Measurements from ENCODE around the gene MYH6.

Gene MYH6

GRCh38 chr14:23376482-23377197 is 31.4 kb downstream of the MYH6 start, which contains the start of gene CMTM5:
Gene CMTM5 (plus strand): TSS chr14:23377046. CDS start chr14:23377252, 206 bp downstream.
- Histone ChIP-seq H3K27ac (no peak within 1 kb of the TSS), H3K36me3 (ENCODE audit: insufficient read depth, low read length) (no peaks in the 10 kb centered on the region), H3K9me3 (ENCODE audit: low read depth, low read length) (no peaks in the 10 kb centered on the region), H3K4me3 (no peak within 1 kb of the TSS), H3K9ac (ENCODE audit: insufficient read length) (no peak within 1 kb of the TSS)
- no peak for DNase-seq (ENCODE audit: low read depth, low spot score)
- TF ChIP-seq EZH2 (IDR thresholded peaks at IDR 0.05) (no peak), FOXP2 (optimal IDR thresholded peaks at IDR 0.05; ENCODE audit: control extremely low read depth, extremely low read length, insufficient read depth) (no peak), POLR2AphosphoS5 (IDR thresholded peaks at IDR 0.05; ENCODE audit: borderline replicate concordance, low read depth, low read length) (no peak)

- Histone ChIP-seq H3K4me3 (no peak overlapping the region), H3K9ac (ENCODE audit: insufficient read length) (no peak overlapping the region), H3K36me3 (ENCODE audit: insufficient read depth, low read length) (no peaks in the 10 kb centered on the region), H3K9me3 (ENCODE audit: low read depth, low read length) (no peaks in the 10 kb centered on the region), H3K27ac (no peak overlapping the region)
- TF ChIP-seq POLR2AphosphoS5 (IDR thresholded peaks at IDR 0.05; ENCODE audit: borderline replicate concordance, low read depth, low read length) (no peak), EZH2 (IDR thresholded peaks at IDR 0.05) (no peak), FOXP2 (optimal IDR thresholded peaks at IDR 0.05; ENCODE audit: control extremely low read depth, extremely low read length, insufficient read depth) (no peak)
- no peak for DNase-seq (ENCODE audit: low read depth, low spot score)
Measured at GRCh38 chr14:23375527-23376251, 32.4 kb downstream of the MYH6 start.

GRCh38 chr14:23373041-23373440 is 35.0 kb downstream of the MYH6 start:
- Histone ChIP-seq H3K27ac (no peak overlapping the region), H3K36me3 (ENCODE audit: insufficient read depth, low read length) (no peaks in the 10 kb centered on the region), H3K4me3 (no peak overlapping the region), H3K9me3 (ENCODE audit: low read depth, low read length) (no peaks in the 10 kb centered on the region), H3K9ac (ENCODE audit: insufficient read length) (no peak overlapping the region)
- no peak for DNase-seq (ENCODE audit: low read depth, low spot score)
- no peak for TF ChIP-seq FOXP2 (optimal IDR thresholded peaks at IDR 0.05; ENCODE audit: control extremely low read depth, extremely low read length, insufficient read depth)
- TF ChIP-seq POLR2AphosphoS5 (IDR thresholded peaks at IDR 0.05; ENCODE audit: borderline replicate concordance, low read depth, low read length): no peak
- TF ChIP-seq EZH2 (IDR thresholded peaks at IDR 0.05): no peak

- H3K27ac ChIP-seq: no peak within 1 kb of the TSS
- TF ChIP-seq FOXP2 (optimal IDR thresholded peaks at IDR 0.05; ENCODE audit: control extremely low read depth, extremely low read length, insufficient read depth) (no peak), POLR2AphosphoS5 (IDR thresholded peaks at IDR 0.05; ENCODE audit: borderline replicate concordance, low read depth, low read length) (no peak), EZH2 (IDR thresholded peaks at IDR 0.05) (no peak)
- no peak within 1 kb of the TSS for H3K9ac ChIP-seq (ENCODE audit: insufficient read length)
- no peak for DNase-seq (ENCODE audit: low read depth, low spot score)
- no peaks in the 10 kb centered on the region for H3K36me3 ChIP-seq (ENCODE audit: insufficient read depth, low read length)
- H3K9me3 ChIP-seq (ENCODE audit: low read depth, low read length): no peaks in the 10 kb centered on the region
- no peak within 1 kb of the TSS for H3K4me3 ChIP-seq
Measured at GRCh38 chr14:23372509-23372908, 35.6 kb downstream of the MYH6 start, which contains the start of gene IL25. Gene IL25 (plus strand): TSS chr14:23372809.

GRCh38 chr14:23371865-23372264 is 36.2 kb downstream of the MYH6 start:
- Histone ChIP-seq H3K27ac (no peak overlapping the region), H3K36me3 (ENCODE audit: insufficient read depth, low read length) (no peaks in the 10 kb centered on the region), H3K4me3 (no peak overlapping the region), H3K9me3 (ENCODE audit: low read depth, low read length) (no peaks in the 10 kb centered on the region), H3K9ac (ENCODE audit: insufficient read length) (no peak overlapping the region)
- TF ChIP-seq FOXP2 (optimal IDR thresholded peaks at IDR 0.05; ENCODE audit: control extremely low read depth, extremely low read length, insufficient read depth): no peak
- no peak for TF ChIP-seq EZH2 (IDR thresholded peaks at IDR 0.05)
- no peak for TF ChIP-seq POLR2AphosphoS5 (IDR thresholded peaks at IDR 0.05; ENCODE audit: borderline replicate concordance, low read depth, low read length)
- no peak for DNase-seq (ENCODE audit: low read depth, low spot score)

GRCh38 chr14:23370221-23370620 is 37.9 kb downstream of the MYH6 start:
- H3K9me3 ChIP-seq (ENCODE audit: low read depth, low read length): no peaks in the 10 kb centered on the region
- no peak for TF ChIP-seq FOXP2 (optimal IDR thresholded peaks at IDR 0.05; ENCODE audit: control extremely low read depth, extremely low read length, insufficient read depth)
- DNase-seq (ENCODE audit: low read depth, low spot score): no peak
- H3K9ac ChIP-seq (ENCODE audit: insufficient read length): no peak overlapping the region
- no peak overlapping the region for H3K27ac ChIP-seq
- no peaks in the 10 kb centered on the region for H3K36me3 ChIP-seq (ENCODE audit: insufficient read depth, low read length)
- no peak overlapping the region for H3K4me3 ChIP-seq

- TF ChIP-seq FOXP2 (optimal IDR thresholded peaks at IDR 0.05; ENCODE audit: control extremely low read depth, extremely low read length, insufficient read depth): no peak
- TF ChIP-seq EZH2 (IDR thresholded peaks at IDR 0.05): no peak
- no peak for TF ChIP-seq POLR2AphosphoS5 (IDR thresholded peaks at IDR 0.05; ENCODE audit: borderline replicate concordance, low read depth, low read length)
- Histone ChIP-seq H3K9me3 (ENCODE audit: low read depth, low read length) (no peaks in the 10 kb centered on the region), H3K27ac (peak overlapping the region; percentile 91), H3K36me3 (ENCODE audit: insufficient read depth, low read length) (peaks cover 17% of the 10 kb centered on the region), H3K4me3 (peak overlapping the region; percentile 89), H3K9ac (ENCODE audit: insufficient read length) (peak overlapping the region; percentile 97)
- peak; percentile 26 for DNase-seq (ENCODE audit: low read depth, low spot score)
Measured at GRCh38 chr14:23366426-23366921, 41.6 kb downstream of the MYH6 start.

GRCh38 chr14:23365732-23366425 is 42.2 kb downstream of the MYH6 start:
- peak; percentile 26 for DNase-seq (ENCODE audit: low read depth, low spot score)

More at GRCh38 chr14:23365732-23366425, 42.2 kb downstream of the MYH6 start:
- peaks cover 23% of the 10 kb centered on the region for H3K36me3 ChIP-seq (ENCODE audit: insufficient read depth, low read length)
- H3K9me3 ChIP-seq (ENCODE audit: low read depth, low read length): no peaks in the 10 kb centered on the region
- H3K9ac ChIP-seq (ENCODE audit: insufficient read length): peak overlapping the region; percentile 97
- TF ChIP-seq POLR2AphosphoS5 (IDR thresholded peaks at IDR 0.05; ENCODE audit: borderline replicate concordance, low read depth, low read length) (peak; percentile 99), EZH2 (IDR thresholded peaks at IDR 0.05) (no peak)
- H3K4me3 ChIP-seq: peak overlapping the region; percentile 89
- peak overlapping the region; percentile 91 for H3K27ac ChIP-seq
